K562 (cell line): Measurements from ENCODE around the gene GAL3ST2. TPM values are rescaled to one million over a fixed set of nuclear protein-coding genes. Genes with fewer than 3 reads are reported as not detected.
A peak's percentile ranks its signal among the peaks of the same experiment; 100 is the strongest.

Experiments
- ATF7 ChIP-seq: fragments of 450-650 bp; IDR thresholded peaks from 2 replicates; pipeline ENCODE4 v1.7.1; 2014; ENCODE audit warnings: mild to moderate bottlenecking, moderate library complexity
- BCOR ChIP-seq: fragments of 450-650 bp; IDR thresholded peaks from 2 replicates; pipeline ENCODE4 v1.6.1; 2016
- BMI1 ChIP-seq: fragments of 150-350 bp; IDR thresholded peaks from 2 replicates; pipeline ENCODE4 v1.6.1; 2014; ENCODE audit warnings: low read length
- CBX3 ChIP-seq, 2 experiments: IDR thresholded peaks; 1 replicate in 1 of 2; 2 replicates in 1 of 2; pipeline ENCODE4 v1.6.1; 2012; ENCODE audit warnings: inconsistent platforms in 2 of 2, low read length in 2 of 2, borderline replicate concordance in 1 of 2, control low read depth in 1 of 2
- CHD1 ChIP-seq: fragments of 200-600 bp; sonication (generic); IDR thresholded peaks from one replicate; pipeline ENCODE4 v1.6.1; 2012; ENCODE audit warnings: mild to moderate bottlenecking, moderate library complexity, low read length, inconsistent platforms
- CXXC5 ChIP-seq: fragments of 250-450 bp; sonication (Bioruptor Pico); IDR thresholded peaks from 2 replicates; pipeline ENCODE4 v1.8.0; 2022; ENCODE audit warnings: inconsistent platforms, mild to moderate bottlenecking, moderate library complexity
- FIP1L1 ChIP-seq: fragments of 200-400 bp; formaldehyde crosslinking; IDR thresholded peaks from 2 replicates; pipeline ENCODE4 v1.6.1; 2018; ENCODE audit warnings: mild to moderate bottlenecking, low read depth, low read length; ENCODE audit not compliant: poor library complexity, severe bottlenecking
- FOSL1 ChIP-seq: fragments of 200-800 bp; sonication (Bioruptor generic); conservative IDR thresholded peaks from 2 replicates; pipeline ENCODE4 v1.6.1; 2016; ENCODE audit warnings: missing genetic modification characterization, missing compliant biosample characterization
- GATAD2B ChIP-seq: fragments of 450-650 bp; IDR thresholded peaks from 2 replicates; pipeline ENCODE4 v1.6.1; 2017; ENCODE audit warnings: mild to moderate bottlenecking, borderline replicate concordance
- HNRNPH1 ChIP-seq: fragments of 200-400 bp; formaldehyde crosslinking; optimal IDR thresholded peaks from 2 replicates; pipeline ENCODE3; 2017; ENCODE audit warnings: low read depth, mild to moderate bottlenecking, low read length, moderate library complexity
- L3MBTL2 ChIP-seq: fragments of 450-650 bp; IDR thresholded peaks from 2 replicates; pipeline ENCODE4 v1.6.1; 2016; ENCODE audit warnings: mild to moderate bottlenecking, moderate library complexity
- MAZ ChIP-seq, 2 experiments: fragments of 450-650 bp in 1 of 2; sonication (generic) in 1 of 2; formaldehyde crosslinking; IDR thresholded peaks in 1 of 2; conservative IDR thresholded peaks in 1 of 2; 2 replicates each; pipeline versions ENCODE4 v1.4.0 to v1.5.0; 2020; ENCODE audit warnings: mild to moderate bottlenecking in 1 of 2, missing genetic modification reagents in 1 of 2
- PHF8 ChIP-seq: fragments of 200-600 bp; sonication (generic); IDR thresholded peaks from 2 replicates; pipeline ENCODE4 v1.6.1; 2012; ENCODE audit warnings: mixed run types, mild to moderate bottlenecking, inconsistent platforms, low read length, moderate library complexity, borderline replicate concordance
- POLR2A ChIP-seq: fragments of 450-650 bp; conservative IDR thresholded peaks from 2 replicates; pipeline ENCODE4 v1.6.1; 2016
- REST ChIP-seq, 2 experiments: fragments of 450-650 bp; formaldehyde crosslinking in 1 of 2; IDR thresholded peaks; 2 replicates each; pipeline versions ENCODE4 v1.4.0 to v1.6.1; 2014 to 2020; ENCODE audit warnings: mild to moderate bottlenecking in 2 of 2, borderline replicate concordance in 1 of 2, low read depth in 1 of 2
- SIN3A ChIP-seq, 2 experiments: fragments of 150-350 bp in 1 of 2; IDR thresholded peaks; 2 replicates each; pipeline ENCODE4 v1.6.1; 2011 to 2016; ENCODE audit warnings: borderline replicate concordance in 2 of 2, low read depth in 2 of 2, low read length in 2 of 2, mild to moderate bottlenecking in 2 of 2, moderate library complexity in 2 of 2; ENCODE audit not compliant: control insufficient read depth in 1 of 2
- TAF1 ChIP-seq: IDR thresholded peaks from 2 replicates; pipeline ENCODE4 v1.6.1; 2011; ENCODE audit warnings: mild to moderate bottlenecking, low read length, moderate library complexity; ENCODE audit not compliant: insufficient read depth, control insufficient read depth, severe bottlenecking; ENCODE audit errors: extremely low read depth
- TBP ChIP-seq: optimal IDR thresholded peaks from 2 replicates; pipeline ENCODE3; 2011; ENCODE audit warnings: low read depth, low read length, improper control_type of control experiment
- ZNF121 ChIP-seq: sonication (generic); formaldehyde crosslinking; conservative IDR thresholded peaks from 2 replicates; pipeline ENCODE4 v1.8.0; 2022; ENCODE audit warnings: missing genetic modification reagents
- ZNF174 ChIP-seq: fragments of 250-450 bp; sonication (Bioruptor Pico); IDR thresholded peaks from 2 replicates; pipeline ENCODE4 v1.4.0; 2020; ENCODE audit warnings: mild to moderate bottlenecking
- ZNF644 ChIP-seq: fragments of 200-800 bp; sonication (Bioruptor generic); IDR thresholded peaks from 2 replicates; pipeline ENCODE4 v1.6.1; 2016; ENCODE audit warnings: low read depth, missing genetic modification characterization, missing compliant biosample characterization
- polyA plus RNA-seq, 8 experiments: library from polyadenylated mRNA; depleted of rRNA in 4 of 8; stranded (reverse) in 5 of 8; unstranded in 3 of 8; fragments of >200 nt; fragmentation: Nextera tagmentation in 2 of 8; fragmentation: Illumina TruSeq in 1 of 8; extraction: Ambion mirVana in 2 of 8; extraction: Trizol in 1 of 8; gene quantifications; 2 replicates each; pipeline versions ENCODE4 v1.2.1 to v1.2.3, GENCODE V29; 2011 to 2014; ENCODE audit warnings: inconsistent platforms in 1 of 8, missing spikeins in 1 of 8
- total RNA-seq, 7 experiments: library from RNA; depleted of rRNA in 6 of 7; stranded (reverse); fragments of >200 nt in 6 of 7; fragmentation: Illumina TruSeq in 2 of 7; extraction: Trizol in 2 of 7; gene quantifications; 2 replicates each; pipeline versions ENCODE4 v1.2.1 to v1.2.3, GENCODE V29; 2011 to 2021; ENCODE audit warnings: low replicate concordance in 1 of 7

The GAL3ST2 gene
- total and polyA plus RNA-seq, 9 of the 15 experiments (the other 6 are each of a cell fraction or from before 2014, with no cell fraction given): 0.42 TPM; not detected in 8

DNA sequence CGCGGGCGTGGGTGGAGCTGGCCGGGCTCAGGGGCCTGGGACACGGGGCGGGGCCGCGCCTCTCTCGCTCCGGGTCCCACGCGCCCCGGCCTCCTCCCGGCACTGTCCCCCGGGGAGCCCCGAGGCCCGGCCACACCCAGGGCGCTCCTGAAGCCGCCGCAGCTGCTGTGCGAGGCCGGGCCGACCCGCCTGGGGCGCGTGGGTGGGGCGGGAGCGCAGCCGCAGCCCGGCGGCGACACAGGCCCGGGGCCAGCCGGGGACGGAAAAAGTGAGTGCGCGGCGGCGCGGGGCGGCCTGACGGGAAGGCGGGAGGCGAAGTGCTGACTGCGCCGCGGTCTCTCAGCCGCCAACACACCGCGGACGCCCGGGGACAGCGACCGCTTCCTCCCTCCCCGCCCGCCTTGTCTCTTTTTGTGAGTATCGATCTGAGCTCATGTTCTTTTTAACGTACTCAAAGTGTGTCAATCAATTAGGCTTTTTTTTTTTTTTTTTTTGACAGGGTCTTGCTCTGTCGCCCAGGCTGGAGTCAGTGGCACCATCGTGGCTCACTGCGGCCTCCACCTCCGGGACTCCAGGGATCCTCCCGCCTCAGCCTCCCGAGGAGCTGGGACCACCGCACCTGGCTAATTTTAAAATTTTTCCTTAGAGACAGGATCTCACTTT is 67.6 kb downstream of the GAL3ST2 start (continued):
- TF ChIP-seq CHD1: peak; percentile 25
- no peak for TF ChIP-seq ZNF644 (tag)
- peak; percentile 80 for TF ChIP-seq REST (IDR thresholded peaks at IDR 0.05; ENCODE audit: borderline replicate concordance)
- TF ChIP-seq REST (CRISPR knock-in tag; IDR thresholded peaks at IDR 0.05; ENCODE audit: low read depth): no peak
- peak; percentile 78 for TF ChIP-seq L3MBTL2
- peak; percentile 44; the same call in 1 of the 2 replicates for TF ChIP-seq BCOR
- peak in 1 of 2 experiments; percentile 28; a peak in 1 of 3 replicates for TF ChIP-seq CBX3 (IDR thresholded peaks at IDR 0.05; ENCODE audit: borderline replicate concordance in 1 of 2, low read length in 2 of 2)
- no peak for TF ChIP-seq HNRNPH1
- no peak for TF ChIP-seq ZNF174 (CRISPR knock-in tag)
- peak; percentile 62 for TF ChIP-seq ZNF121 (CRISPR knock-in tag)
- TF ChIP-seq POLR2A: peak; percentile 53; the same call in 1 of the 2 replicates
- TF ChIP-seq PHF8: peak; percentile 50; the same call in 1 of the 2 replicates
- TF ChIP-seq TBP: peak; percentile 46
- peak; percentile 91 for TF ChIP-seq GATAD2B
- no peak for TF ChIP-seq FIP1L1
- TF ChIP-seq MAZ (CRISPR knock-in tag; conservative IDR thresholded peaks at IDR 0.05 in 1 of 2, IDR thresholded peaks at IDR 0.05 in 1 of 2): peak; percentile 14 to 77; a peak in 2 of 4 replicates
- peak in 1 of 2 experiments; percentile 51; a peak in 1 of 4 replicates for TF ChIP-seq SIN3A (IDR thresholded peaks at IDR 0.05; ENCODE audit: borderline replicate concordance in 2 of 2, control insufficient read depth in 1 of 2, low read depth in 2 of 2, low read length in 2 of 2)
- peak; percentile 86 for TF ChIP-seq CXXC5 (CRISPR knock-in tag)
- TF ChIP-seq FOSL1 (tag): peak; percentile 91
- TF ChIP-seq ATF7: peak; percentile 46; the same call in 1 of the 2 replicates
- TF ChIP-seq BMI1: no peak
- peak; percentile 62 for TF ChIP-seq TAF1
